ENCODE data around the gene SHROOM3.

Gene SHROOM3

GRCh38 chr4:76670631-76671030, 235.6 kb downstream of the SHROOM3 start:
- DNase-seq, result no peak

GRCh38 chr4:76673362-76673761, 238.3 kb downstream of the SHROOM3 start:
- DNase-seq, result no peak

GRCh38 chr4:76674983-76675382, 240.0 kb downstream of the SHROOM3 start:
- DNase-seq, result no peak

- DNase-seq, result peak; percentile 51
Measured at GRCh38 chr4:76677571-76678326, 242.7 kb downstream of the SHROOM3 start.

- no peak for DNase-seq
Measured at GRCh38 chr4:76679691-76680090, 244.7 kb downstream of the SHROOM3 start.

- no peak for DNase-seq
Measured at GRCh38 chr4:76680952-76681351, 245.9 kb downstream of the SHROOM3 start.

- DNase-seq, result no peak
Measured at GRCh38 chr4:76681996-76682395, 247.0 kb downstream of the SHROOM3 start.

GRCh38 chr4:76683144-76683543, 248.1 kb downstream of the SHROOM3 start:
- DNase-seq, result no peak

- peak; percentile 81 for DNase-seq
Measured at GRCh38 chr4:76687746-76688448, 252.9 kb downstream of the SHROOM3 start.

- DNase-seq, result peak; percentile 64
Measured at GRCh38 chr4:76688619-76689144, 253.7 kb downstream of the SHROOM3 start.

- DNase-seq, result peak; percentile 64
Measured at GRCh38 chr4:76689145-76689817, 254.3 kb downstream of the SHROOM3 start.

- peak; percentile 35 for DNase-seq
Measured at GRCh38 chr4:76690011-76690905, 255.2 kb downstream of the SHROOM3 start.

- peak; percentile 66 for DNase-seq
Measured at GRCh38 chr4:76690906-76691275, 255.9 kb downstream of the SHROOM3 start.

- DNase-seq, result no peak
Measured at GRCh38 chr4:76691807-76692582, 257.0 kb downstream of the SHROOM3 start.

- DNase-seq, result no peak
Measured at GRCh38 chr4:76692761-76693160, 257.7 kb downstream of the SHROOM3 start.

- DNase-seq, result no peak
Measured at GRCh38 chr4:76694056-76694455, 259.0 kb downstream of the SHROOM3 start.

GRCh38 chr4:76696109-76696508, 261.1 kb downstream of the SHROOM3 start:
- DNase-seq, result peak; percentile 21

- no peak for DNase-seq
Measured at GRCh38 chr4:76697129-76697803, 262.2 kb downstream of the SHROOM3 start.

GRCh38 chr4:76698141-76698540, 263.1 kb downstream of the SHROOM3 start:
- DNase-seq, result no peak

- no peak for DNase-seq
Measured at GRCh38 chr4:76699751-76700310, 264.8 kb downstream of the SHROOM3 start.

Measured in NCI-H1092 treated with DMSO at 0.1 percent for 48 hours (cell line).